GM23338 (cell line): ENCODE data around the gene TBATA. TPM values are rescaled to one million over a fixed set of nuclear protein-coding genes. Genes with fewer than 3 reads are reported as not detected.

Experiments used
- ATAC-seq: fragments of 200-7000 bp; cut with Tn5 transposase; 3 replicates; pipeline ENCODE4 v1.9.1; 2020
- DNase-seq: peaks from one replicate; pipeline ENCODE4 v3.0.0-alpha.2; 2015; ENCODE audit warnings: low spot score
- H2AFZ ChIP-seq: fragments of 200-600 bp; sonication (generic); 2 replicates; pipeline ENCODE4 v1.8.0; 2016; ENCODE audit warnings: antibody characterized with exemption, mild to moderate bottlenecking, moderate library complexity
- H3F3A ChIP-seq: fragments of 200-600 bp; sonication (generic); replicated peaks from 2 replicates; pipeline ENCODE4 v1.8.0; 2017; ENCODE audit warnings: antibody characterized with exemption, mixed run types, low read depth
- H3K27ac ChIP-seq: fragments of 200-600 bp; sonication (generic); 2 replicates; pipeline ENCODE4 v1.6.1; 2016; ENCODE audit warnings: low read depth
- H3K27me3 ChIP-seq: fragments of 200-600 bp; sonication (generic); 2 replicates; pipeline ENCODE4 v1.8.0; 2016; ENCODE audit warnings: mild to moderate bottlenecking, mixed run types, moderate library complexity; ENCODE audit not compliant: insufficient read depth
- H3K36me3 ChIP-seq: fragments of 200-600 bp; sonication (generic); 2 replicates; pipeline ENCODE4 v1.8.0; 2016; ENCODE audit warnings: mild to moderate bottlenecking; ENCODE audit not compliant: insufficient read depth
- H3K4me1 ChIP-seq: fragments of 200-600 bp; sonication (generic); 2 replicates; pipeline ENCODE4 v1.8.0; 2016; ENCODE audit warnings: mild to moderate bottlenecking, moderate library complexity; ENCODE audit not compliant: insufficient read depth
- H3K4me2 ChIP-seq: fragments of 200-600 bp; sonication (generic); 2 replicates; pipeline ENCODE4 v1.7.1; 2017; ENCODE audit warnings: mixed run types
- H3K4me3 ChIP-seq: fragments of 200-600 bp; sonication (generic); 2 replicates; pipeline ENCODE4 v1.6.1; 2016; ENCODE audit warnings: mixed run types
- H3K79me2 ChIP-seq: fragments of 200-600 bp; sonication (generic); replicated peaks from 2 replicates; pipeline ENCODE4 v1.8.0; 2017; ENCODE audit warnings: mild to moderate bottlenecking; ENCODE audit not compliant: insufficient read depth
- H3K9me2 ChIP-seq: fragments of 200-600 bp; sonication (generic); 2 replicates; pipeline ENCODE4 v1.8.0; 2017; ENCODE audit not compliant: insufficient read depth
- H4K20me1 ChIP-seq: fragments of 200-600 bp; sonication (generic); replicated peaks from 2 replicates; pipeline ENCODE4 v1.8.0; 2017; ENCODE audit warnings: mild to moderate bottlenecking; ENCODE audit not compliant: insufficient read depth
- H3K27ac Mint-ChIP-seq: 2 replicates; pipeline ENCODE4 v1.8.0; 2020; ENCODE audit warnings: inconsistent platforms, mild to moderate bottlenecking, moderate library complexity, mixed read lengths
- H3K27me3 Mint-ChIP-seq: 3 replicates; pipeline ENCODE4 v1.8.0; 2022; ENCODE audit warnings: low read depth, mild to moderate bottlenecking, moderate library complexity, mixed read lengths, inconsistent platforms; ENCODE audit not compliant: insufficient read depth, poor library complexity
- H3K36me3 Mint-ChIP-seq: 3 replicates; pipeline ENCODE4 v1.8.0; 2021; ENCODE audit warnings: low read depth, mild to moderate bottlenecking, inconsistent platforms, moderate library complexity, mixed read lengths
- H3K4me1 Mint-ChIP-seq: 3 replicates; pipeline ENCODE4 v1.8.0; 2020; ENCODE audit warnings: mild to moderate bottlenecking, inconsistent platforms, mixed read lengths
- H3K4me3 Mint-ChIP-seq: 3 replicates; pipeline ENCODE4 v1.8.0; 2021; ENCODE audit warnings: moderate library complexity, mild to moderate bottlenecking, inconsistent platforms, mixed read lengths
- H3K9me3 Mint-ChIP-seq: 3 replicates; pipeline ENCODE4 v1.8.0; 2020; ENCODE audit warnings: moderate library complexity, mild to moderate bottlenecking, inconsistent platforms, mixed read lengths
- CREB1 ChIP-seq: fragments of 250-450 bp; sonication (Bioruptor Pico); IDR thresholded peaks from 2 replicates; pipeline ENCODE4 v1.5.0; 2020; ENCODE audit warnings: low read depth, mild to moderate bottlenecking, moderate library complexity
- CTCF ChIP-seq, 2 experiments: fragments of 200-600 bp in 1 of 2; sonication (generic) in 1 of 2; conservative IDR thresholded peaks; 2 replicates each; pipeline versions ENCODE4 v1.5.1 to v1.6.1; 2016 to 2017; ENCODE audit warnings: antibody characterized with exemption in 2 of 2, low read depth in 2 of 2, mild to moderate bottlenecking in 2 of 2, moderate library complexity in 1 of 2
- ETS1 ChIP-seq: IDR thresholded peaks from 2 replicates; pipeline ENCODE4 v1.6.1; 2016; ENCODE audit warnings: antibody characterized with exemption
- EZH2 ChIP-seq: fragments of 200-600 bp; sonication (generic); IDR thresholded peaks from one replicate; pipeline ENCODE4 v1.8.0; 2017; ENCODE audit warnings: antibody characterized with exemption, mild to moderate bottlenecking, low read depth; ENCODE audit not compliant: unreplicated experiment
- EZH2phosphoT487 ChIP-seq: fragments of 200-600 bp; sonication (generic); IDR thresholded peaks from one replicate; pipeline ENCODE4 v1.8.1; 2018; ENCODE audit warnings: antibody characterized with exemption; ENCODE audit not compliant: unreplicated experiment
- JUNB ChIP-seq: IDR thresholded peaks from one replicate; pipeline ENCODE4 v1.6.1; 2016; ENCODE audit warnings: antibody characterized with exemption; ENCODE audit not compliant: unreplicated experiment
- POLR2AphosphoS5 ChIP-seq: IDR thresholded peaks from 2 replicates; pipeline ENCODE4 v1.6.1; 2016; ENCODE audit warnings: antibody characterized with exemption, low read depth
- REST ChIP-seq: IDR thresholded peaks from one replicate; pipeline ENCODE4 v1.6.1; 2018; ENCODE audit warnings: antibody characterized with exemption; ENCODE audit not compliant: unreplicated experiment
- STAT1 ChIP-seq: IDR thresholded peaks from one replicate; pipeline ENCODE4 v1.6.1; 2016; ENCODE audit warnings: antibody characterized with exemption; ENCODE audit not compliant: unreplicated experiment
- ZNF114 ChIP-seq: fragments of 250-450 bp; sonication (Bioruptor Pico); IDR thresholded peaks from 2 replicates; pipeline ENCODE4 v1.5.0; 2020; ENCODE audit warnings: mild to moderate bottlenecking, moderate library complexity
- ZNF331 ChIP-seq: fragments of 250-450 bp; sonication (Bioruptor Pico); IDR thresholded peaks from 2 replicates; pipeline ENCODE4 v1.5.0; 2020; ENCODE audit warnings: low read depth, mild to moderate bottlenecking, moderate library complexity
- polyA plus RNA-seq: library from polyadenylated mRNA; unstranded; fragments of >200 nt; fragmentation: Nextera tagmentation; extraction: Ambion mirVana; gene quantifications from 2 replicates; pipeline ENCODE4 v1.2.1, GENCODE V29; 2016
- total RNA-seq: library from RNA; depleted of rRNA; stranded (reverse); fragments of >200 nt; shearing (Covaris generic); gene quantifications from 2 replicates; pipeline ENCODE4 v1.2.3, GENCODE V29; 2014

TBATA gene
- total and polyA plus RNA-seq, 2 experiments from 2014 or later = not detected

GRCh38 chr10:70752571-70752970 lies 32.6 kb downstream of the TBATA start (continued):
- no peak for TF ChIP-seq REST
- no peak for TF ChIP-seq CTCF (conservative IDR thresholded peaks at IDR 0.05; ENCODE audit: low read depth in 2 of 2)
- no peak for TF ChIP-seq EZH2phosphoT487
- no peak for TF ChIP-seq POLR2AphosphoS5

- Histone ChIP-seq H3K36me3 (no peaks in the 10 kb centered on the region), H3K27ac (no peak overlapping the region), H3K79me2 (no peaks in the 10 kb centered on the region), H3F3A (no peaks in the 10 kb centered on the region), H3K27me3 (no peaks in the 10 kb centered on the region), H3K4me1 (no peaks in the 10 kb centered on the region), H3K4me2 (no peak overlapping the region), H4K20me1 (no peaks in the 10 kb centered on the region), H2AFZ (no peak overlapping the region), H3K4me3 (no peak overlapping the region), H3K9me2 (no peaks in the 10 kb centered on the region)
- ATAC-seq (no peak), DNase-seq (no peak)
- H3K27me3 Mint-ChIP-seq = peaks cover 8% of the 10 kb centered on the region
- H3K36me3 Mint-ChIP-seq = no peaks in the 10 kb centered on the region; the same call in 2 of the 3 replicates
- H3K9me3 Mint-ChIP-seq = no peaks in the 10 kb centered on the region
- H3K4me1 Mint-ChIP-seq = peaks cover 11% of the 10 kb centered on the region
- H3K27ac Mint-ChIP-seq = no peak overlapping the region
- no peak overlapping the region for H3K4me3 Mint-ChIP-seq
- TF ChIP-seq EZH2phosphoT487 = no peak
- no peak for TF ChIP-seq JUNB
- no peak for TF ChIP-seq ZNF331
- TF ChIP-seq ETS1 = no peak
- no peak for TF ChIP-seq CREB1
- TF ChIP-seq POLR2AphosphoS5 = no peak
- TF ChIP-seq CTCF (conservative IDR thresholded peaks at IDR 0.05; ENCODE audit: low read depth in 2 of 2) = no peak
- no peak for TF ChIP-seq ZNF114 (CRISPR knock-in tag)
- no peak for TF ChIP-seq REST
- no peak for TF ChIP-seq STAT1
- TF ChIP-seq EZH2 = no peak
These were observed 33.2 kb downstream of the TBATA start for GRCh38 chr10:70751991-70752390.
